Loucy (cell line): ENCODE results near the gene CCDC70.

Source experiments
- H2AFZ ChIP-seq: fragments of 200-600 bp; sonication (generic); 2 replicates; pipeline ENCODE4 v1.6.0; 2016; ENCODE audit warnings: antibody characterized with exemption, mild to moderate bottlenecking, low read length, moderate library complexity
- H3F3A ChIP-seq: fragments of 200-600 bp; 2 replicates; pipeline ENCODE4 v1.6.0; 2016; ENCODE audit warnings: antibody characterized with exemption, low read depth, mild to moderate bottlenecking
- H3K27me3 ChIP-seq: fragments of 200-600 bp; sonication (generic); 2 replicates; pipeline ENCODE4 v1.6.1; 2014; ENCODE audit warnings: low read length, mild to moderate bottlenecking; ENCODE audit not compliant: insufficient read depth, poor library complexity, severe bottlenecking
- H3K36me3 ChIP-seq: fragments of 200-600 bp; sonication (generic); 2 replicates; pipeline ENCODE4 v1.6.1; 2016; ENCODE audit warnings: low read length; ENCODE audit not compliant: insufficient read depth
- H3K4me1 ChIP-seq: fragments of 200-600 bp; sonication (generic); 2 replicates; pipeline ENCODE4 v1.5.1; 2014; ENCODE audit warnings: low read length, mild to moderate bottlenecking; ENCODE audit not compliant: insufficient read depth, poor library complexity, severe bottlenecking
- H3K4me2 ChIP-seq: fragments of 200-600 bp; sonication (generic); 2 replicates; pipeline ENCODE4 v1.6.0; 2014; ENCODE audit warnings: antibody characterized with exemption, low read length, low read depth, mild to moderate bottlenecking; ENCODE audit not compliant: poor library complexity, severe bottlenecking
- H3K4me3 ChIP-seq: fragments of 200-600 bp; sonication (generic); 2 replicates; pipeline ENCODE4 v1.5.1; 2014; ENCODE audit warnings: low read length, mild to moderate bottlenecking, mixed read lengths; ENCODE audit not compliant: poor library complexity, severe bottlenecking
- H3K79me2 ChIP-seq: fragments of 200-600 bp; sonication (generic); 2 replicates; pipeline ENCODE4 v1.6.1; 2014; ENCODE audit warnings: low read length; ENCODE audit not compliant: insufficient read depth
- H3K9ac ChIP-seq: fragments of 200-600 bp; sonication (generic); 2 replicates; pipeline ENCODE4 v1.6.0; 2014; ENCODE audit warnings: mild to moderate bottlenecking, low read depth, low read length, moderate library complexity; ENCODE audit not compliant: poor library complexity, severe bottlenecking
- H3K9me2 ChIP-seq: fragments of 200-600 bp; sonication (generic); replicated peaks from 2 replicates; pipeline ENCODE4 v1.6.1; 2016; ENCODE audit warnings: low read depth, low read length, mixed read lengths
- H3K9me3 ChIP-seq: fragments of 200-600 bp; sonication (generic); 2 replicates; pipeline ENCODE4 v1.6.1; 2014; ENCODE audit warnings: mild to moderate bottlenecking, antibody characterized with exemption, low read length, low read depth; ENCODE audit not compliant: insufficient read depth
- H4K20me1 ChIP-seq: fragments of 200-600 bp; sonication (generic); 2 replicates; pipeline ENCODE4 v1.6.0; 2014; ENCODE audit warnings: antibody characterized with exemption, low read length, mild to moderate bottlenecking; ENCODE audit not compliant: insufficient read depth, poor library complexity, severe bottlenecking
- CTCF ChIP-seq: fragments of 200-600 bp; sonication (generic); conservative IDR thresholded peaks from 2 replicates; pipeline ENCODE4 v1.5.1; 2014; ENCODE audit warnings: mild to moderate bottlenecking, antibody characterized with exemption, low read length
- EZH2phosphoT487 ChIP-seq: fragments of 200-600 bp; IDR thresholded peaks from 2 replicates; pipeline ENCODE4 v1.6.1; 2018; ENCODE audit warnings: antibody characterized with exemption, mild to moderate bottlenecking, moderate library complexity, borderline replicate concordance

The CCDC70 gene

GRCh38 chr13:51900471-51900870 lies 38.7 kb downstream of the CCDC70 start:
- Histone ChIP-seq H3K9ac (no peak overlapping the region), H3K79me2 (no peaks in the 10 kb centered on the region), H3K9me3 (no peaks in the 10 kb centered on the region), H3F3A (no peaks in the 10 kb centered on the region), H3K4me1 (peaks cover 45% of the 10 kb centered on the region), H3K9me2 (no peaks in the 10 kb centered on the region), H3K36me3 (no peaks in the 10 kb centered on the region), H3K4me2 (no peak overlapping the region), H4K20me1 (no peaks in the 10 kb centered on the region), H2AFZ (no peak overlapping the region), H3K4me3 (no peak overlapping the region), H3K27me3 (no peaks in the 10 kb centered on the region)
- TF ChIP-seq CTCF, result no peak
- TF ChIP-seq EZH2phosphoT487, result no peak

- Histone ChIP-seq H3F3A (no peaks in the 10 kb centered on the region), H4K20me1 (no peaks in the 10 kb centered on the region), H3K4me3 (peak overlapping the region; percentile 51), H3K4me2 (peak overlapping the region; percentile 58), H3K4me1 (peaks cover 39% of the 10 kb centered on the region), H3K79me2 (no peaks in the 10 kb centered on the region), H3K9me3 (no peaks in the 10 kb centered on the region), H3K9me2 (no peaks in the 10 kb centered on the region), H3K27me3 (no peaks in the 10 kb centered on the region), H3K9ac (peak overlapping the region; percentile 15), H2AFZ (no peak overlapping the region), H3K36me3 (no peaks in the 10 kb centered on the region)
- no peak for TF ChIP-seq EZH2phosphoT487
- no peak for TF ChIP-seq CTCF
These were observed 41.0 kb downstream of the CCDC70 start for GRCh38 chr13:51902776-51903175.

- Histone ChIP-seq H3K27me3 (no peaks in the 10 kb centered on the region), H3K4me3 (no peak overlapping the region), H3K9ac (no peak overlapping the region), H3K9me2 (no peaks in the 10 kb centered on the region), H3K9me3 (no peaks in the 10 kb centered on the region), H3F3A (no peaks in the 10 kb centered on the region), H3K4me1 (peaks cover 29% of the 10 kb centered on the region), H4K20me1 (no peaks in the 10 kb centered on the region), H2AFZ (no peak overlapping the region), H3K36me3 (no peaks in the 10 kb centered on the region), H3K79me2 (no peaks in the 10 kb centered on the region), H3K4me2 (no peak overlapping the region)
- TF ChIP-seq EZH2phosphoT487, result no peak
- TF ChIP-seq CTCF, result no peak
These were observed 44.0 kb downstream of the CCDC70 start for GRCh38 chr13:51905787-51906186.
